Esophagus (tissue), 2 donors: Measurements from ENCODE around the gene RAB13. TPM values are rescaled to one million over a fixed set of nuclear protein-coding genes. Genes with fewer than 3 reads are reported as not detected.
A peak's percentile ranks its signal among the peaks of the same experiment; 100 is the strongest.
"Not testable (repeated sequence)": the region's sequence is repeated elsewhere in the genome, so short reads cannot be mapped to it uniquely, and the experiment has no call there.

Experiments used
- H3K27ac ChIP-seq, 2 donors: one replicate each; pipeline ENCODE4 v1.5.1; 2013; ENCODE audit warnings: low read depth in 2 of 2, mild to moderate bottlenecking in 2 of 2, inconsistent platforms in 1 of 2, low read length in 1 of 2, moderate library complexity in 1 of 2
- H3K27me3 ChIP-seq, 2 donors: one replicate each; pipeline ENCODE4 v1.6.1; 2013; ENCODE audit warnings: low read length in 2 of 2, control low read depth in 1 of 2, mild to moderate bottlenecking in 1 of 2; ENCODE audit not compliant: insufficient read depth in 2 of 2, control insufficient read depth in 1 of 2
- H3K36me3 ChIP-seq, 2 donors: one replicate each; pipeline ENCODE4 v1.6.1; 2013; ENCODE audit warnings: low read length in 1 of 2; ENCODE audit not compliant: control insufficient read depth in 2 of 2, insufficient read depth in 2 of 2
- H3K4me1 ChIP-seq, 2 donors: one replicate each; pipeline ENCODE4 v1.6.1; 2013; ENCODE audit warnings: low read length in 1 of 2; ENCODE audit not compliant: control insufficient read depth in 2 of 2, insufficient read depth in 2 of 2
- H3K4me3 ChIP-seq, 2 donors: one replicate each; pipeline ENCODE4 v1.5.1; 2013; ENCODE audit warnings: low read length in 2 of 2, mild to moderate bottlenecking in 2 of 2, low read depth in 1 of 2, moderate library complexity in 1 of 2
- H3K9me3 ChIP-seq, 2 donors: one replicate each; pipeline ENCODE4 v1.6.1; 2013; ENCODE audit warnings: mild to moderate bottlenecking in 2 of 2, low read depth in 1 of 2, low read length in 1 of 2, moderate library complexity in 1 of 2; ENCODE audit not compliant: control insufficient read depth in 2 of 2, insufficient read depth in 1 of 2
- WGBS, 2 donors: extraction: QIAGEN DNeasy Blood & Tissue Kit; methylation state at CpG; one replicate each; pipeline ENCODE4 v1.1.7; 2013; 5-methylcytosine and 5-hydroxymethylcytosine counted together
- polyA plus RNA-seq, 2 donors: library from polyadenylated mRNA; stranded (reverse); fragments of 200-250 nt; gene quantifications; one replicate each; pipeline ENCODE4 v1.2.3, GENCODE V29; 2013
- donor health status: healthy with polysubstance abuse.
- donor health status: Bipolar disorder and iron deficiency.

RAB13 gene
- 10 to 100 TPM; 83.2 to 89.5 TPM for polyA plus RNA-seq

GRCh38 chr1:153985941-153986761 lies at the start of gene RAB13:
Gene RAB13 (minus strand): TSS chr1:153986339. CDS start chr1:153986236, 103 bp downstream.
- no peaks in the 10 kb centered on the region for H3K27me3 ChIP-seq
- H3K4me1 ChIP-seq = no peaks in the 10 kb centered on the region
- H3K27ac ChIP-seq = peak within 1 kb of the TSS; percentile 90 to 92
- H3K4me3 ChIP-seq = peak within 1 kb of the TSS; percentile 56 to 67
- H3K36me3 ChIP-seq = peaks cover 0 to 5% of the 10 kb centered on the region in 2 donors
- H3K9me3 ChIP-seq = no peaks in the 10 kb centered on the region
- WGBS, 2 donors = 2 to 4% methylated on average over 21 to 32 of the region's 32 CpGs

- not testable (repeated sequence) for H3K4me1 ChIP-seq, H3K36me3 ChIP-seq, H3K27ac ChIP-seq, H3K4me3 ChIP-seq, H3K9me3 ChIP-seq, H3K27me3 ChIP-seq
- 92 to 97% methylated on average over 1 of the region's 1 CpG for WGBS, 2 donors
Observed at GRCh38 chr1:154033697-154034096, 47.6 kb upstream of the RAB13 start.

GRCh38 chr1:154019940-154020339 lies 33.8 kb upstream of the RAB13 start:
- Histone ChIP-seq H3K4me1 (no peaks in the 10 kb centered on the region), H3K27me3 (no peaks in the 10 kb centered on the region), H3K36me3 (no peaks in the 10 kb centered on the region), H3K9me3 (no peaks in the 10 kb centered on the region), H3K4me3 (no peak overlapping the region), H3K27ac (no peak overlapping the region)
- 85 to 89% methylated on average over 1 of the region's 1 CpG for WGBS, 2 donors

- H3K4me3 ChIP-seq = no peak overlapping the region
- H3K36me3 ChIP-seq = no peaks in the 10 kb centered on the region
- H3K9me3 ChIP-seq = no peaks in the 10 kb centered on the region
- H3K27ac ChIP-seq = no peak overlapping the region
- no peaks in the 10 kb centered on the region for H3K4me1 ChIP-seq
- no peaks in the 10 kb centered on the region for H3K27me3 ChIP-seq
- WGBS, 2 donors = 73 to 74% methylated on average over 4 of the region's 4 CpGs
Observed at GRCh38 chr1:154019269-154019668, 33.1 kb upstream of the RAB13 start.

GRCh38 chr1:154014154-154014907 lies 28.2 kb upstream of the RAB13 start:
- Histone ChIP-seq H3K36me3 (no peaks in the 10 kb centered on the region), H3K9me3 (no peaks in the 10 kb centered on the region), H3K27me3 (no peaks in the 10 kb centered on the region), H3K4me3 (no peak overlapping the region), H3K4me1 (no peaks in the 10 kb centered on the region), H3K27ac (no peak overlapping the region)
- 63 to 69% methylated on average over 3 of the region's 3 CpGs for WGBS, 2 donors

GRCh38 chr1:154012543-154012942 lies 26.4 kb upstream of the RAB13 start:
- not testable (repeated sequence) for H3K27ac ChIP-seq, H3K27me3 ChIP-seq, H3K36me3 ChIP-seq, H3K9me3 ChIP-seq, H3K4me1 ChIP-seq, H3K4me3 ChIP-seq
- WGBS, 2 donors = 93 to 95% methylated on average over 14 of the region's 14 CpGs

- no peak overlapping the region for H3K4me3 ChIP-seq
- no peaks in the 10 kb centered on the region for H3K4me1 ChIP-seq
- WGBS, 2 donors = 59 to 73% methylated on average over 1 of the region's 1 CpG
- no peaks in the 10 kb centered on the region for H3K36me3 ChIP-seq
- no peak overlapping the region for H3K27ac ChIP-seq
- H3K27me3 ChIP-seq = no peaks in the 10 kb centered on the region
- no peaks in the 10 kb centered on the region for H3K9me3 ChIP-seq
Observed at GRCh38 chr1:154012129-154012528, 26.0 kb upstream of the RAB13 start.

- H3K9me3 ChIP-seq = no peaks in the 10 kb centered on the region
- no peaks in the 10 kb centered on the region for H3K4me1 ChIP-seq
- 91 to 93% methylated on average over 3 of the region's 3 CpGs for WGBS, 2 donors
- H3K4me3 ChIP-seq = no peak overlapping the region
- H3K27me3 ChIP-seq = no peaks in the 10 kb centered on the region
- H3K36me3 ChIP-seq = no peaks in the 10 kb centered on the region
- no peak overlapping the region for H3K27ac ChIP-seq
Observed at GRCh38 chr1:154006136-154006535, 20.0 kb upstream of the RAB13 start.

GRCh38 chr1:154000420-154000819 lies 14.3 kb upstream of the RAB13 start:
- no peaks in the 10 kb centered on the region for H3K9me3 ChIP-seq
- no peak overlapping the region for H3K27ac ChIP-seq
- no peaks in the 10 kb centered on the region for H3K27me3 ChIP-seq
- WGBS, 2 donors = 73 to 79% methylated on average over 4 of the region's 4 CpGs
- no peaks in the 10 kb centered on the region for H3K36me3 ChIP-seq
- no peaks in the 10 kb centered on the region for H3K4me1 ChIP-seq
- H3K4me3 ChIP-seq = no peak overlapping the region
